ENCODE data around the gene CPVL. TPM values are rescaled to one million over a fixed set of nuclear protein-coding genes. Genes with fewer than 3 reads are reported as not detected.

CPVL gene
- total RNA-seq, 1 experiment from 2014 or later = 10.3 TPM

DNA sequence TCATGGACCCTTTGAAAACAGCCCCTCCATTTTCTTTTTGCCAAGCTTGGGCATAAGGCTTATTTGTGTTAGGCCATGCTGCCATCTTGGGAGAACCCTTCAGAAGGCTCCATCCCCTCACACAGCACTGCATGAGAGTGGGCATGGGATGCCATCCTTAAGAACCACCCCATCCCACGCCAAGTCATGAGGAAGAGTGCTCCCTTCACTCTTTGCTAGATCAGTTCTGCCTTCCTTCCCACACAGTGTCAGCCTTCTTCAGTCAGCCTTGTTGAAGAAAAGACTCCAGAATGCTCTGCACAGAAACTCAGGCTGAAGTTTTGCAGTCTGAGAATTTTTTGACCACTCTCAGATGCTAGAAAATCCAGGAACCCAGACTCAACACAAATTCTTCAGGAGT, 32.8 kb upstream of the CPVL start:
- ATAC-seq (no peak), DNase-seq (ENCODE audit: low read depth, low spot score) (no peak)
- Histone ChIP-seq H3K9me3 (ENCODE audit: control insufficient read depth in 1 of 2, insufficient read depth in 1 of 2, low read depth in 1 of 2, low read length in 2 of 2) (no peaks in the 10 kb centered on the region), H3K27ac (ENCODE audit: low read depth, low read length) (no peak overlapping the region), H3K9ac (ENCODE audit: low read length) (no peak overlapping the region), H3K4me1 (ENCODE audit: control insufficient read depth in 1 of 2, insufficient read depth in 2 of 2, low read length in 2 of 2) (no peaks in the 10 kb centered on the region), H2AFZ (ENCODE audit: low read depth, low read length, poor library complexity, severe bottlenecking) (no peak overlapping the region), H3K79me2 (ENCODE audit: insufficient read depth, low read length) (no peaks in the 10 kb centered on the region), H3K9me2 (ENCODE audit: insufficient read depth) (no peaks in the 10 kb centered on the region), H3K4me2 (ENCODE audit: low read length) (no peak overlapping the region), H3K4me3 (replicated peaks in 1 of 2; ENCODE audit: low read depth in 1 of 2, low read length in 2 of 2) (no peak overlapping the region), H4K20me1 (ENCODE audit: insufficient read depth) (no peaks in the 10 kb centered on the region), H3K27me3 (ENCODE audit: insufficient read depth, low read length) (no peaks in the 10 kb centered on the region), H3K36me3 (ENCODE audit: control insufficient read depth in 1 of 2, insufficient read depth in 2 of 2, low read length in 2 of 2) (no peaks in the 10 kb centered on the region)
- POLR2A ChIA-PET = no interaction called here
- BruUV-seq (replicated peaks) = no TSS peak
- CTCF ChIA-PET = interaction anchor here (3.0 kb wide), 1 partner anchor 11 kb away, joined by 14 read pairs; no protein-coding TSS in a partner anchor
- TF ChIP-seq, protein P1, sequence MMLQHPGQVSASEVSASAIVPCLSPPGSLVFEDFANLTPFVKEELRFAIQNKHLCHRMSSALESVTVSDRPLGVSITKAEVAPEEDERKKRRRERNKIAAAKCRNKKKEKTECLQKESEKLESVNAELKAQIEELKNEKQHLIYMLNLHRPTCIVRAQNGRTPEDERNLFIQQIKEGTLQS (IDR thresholded peaks at IDR 0.05) = no peak
- TF ChIP-seq POLR2AphosphoS5 (IDR thresholded peaks at IDR 0.05; ENCODE audit: low read depth, low read length) (no peak), SP1 (IDR thresholded peaks at IDR 0.05; ENCODE audit: low read depth) (no peak), POLR2A (IDR thresholded peaks at IDR 0.05; ENCODE audit: borderline replicate concordance, extremely low read depth, insufficient read depth, insufficient read length) (no peak), EZH2phosphoT487 (IDR thresholded peaks at IDR 0.05; ENCODE audit: borderline replicate concordance) (no peak), JUND (IDR thresholded peaks at IDR 0.05) (no peak), SRF (IDR thresholded peaks at IDR 0.05; ENCODE audit: low read depth) (no peak), ZNF274 (IDR thresholded peaks at IDR 0.05; ENCODE audit: low read depth, low read length) (no peak), RAD21 (IDR thresholded peaks at IDR 0.05; ENCODE audit: low read depth) (no peak), CEBPB (IDR thresholded peaks at IDR 0.05; ENCODE audit: low read depth) (no peak), EZH2 (IDR thresholded peaks at IDR 0.05) (no peak), SIN3A (IDR thresholded peaks at IDR 0.05; ENCODE audit: low read depth) (no peak), CBX3 (IDR thresholded peaks at IDR 0.05; ENCODE audit: low read depth) (no peak), YY1 (IDR thresholded peaks at IDR 0.05; ENCODE audit: extremely low read depth, insufficient replicate concordance, low read depth, low read length) (no peak)
- TF ChIP-seq, protein P2, sequence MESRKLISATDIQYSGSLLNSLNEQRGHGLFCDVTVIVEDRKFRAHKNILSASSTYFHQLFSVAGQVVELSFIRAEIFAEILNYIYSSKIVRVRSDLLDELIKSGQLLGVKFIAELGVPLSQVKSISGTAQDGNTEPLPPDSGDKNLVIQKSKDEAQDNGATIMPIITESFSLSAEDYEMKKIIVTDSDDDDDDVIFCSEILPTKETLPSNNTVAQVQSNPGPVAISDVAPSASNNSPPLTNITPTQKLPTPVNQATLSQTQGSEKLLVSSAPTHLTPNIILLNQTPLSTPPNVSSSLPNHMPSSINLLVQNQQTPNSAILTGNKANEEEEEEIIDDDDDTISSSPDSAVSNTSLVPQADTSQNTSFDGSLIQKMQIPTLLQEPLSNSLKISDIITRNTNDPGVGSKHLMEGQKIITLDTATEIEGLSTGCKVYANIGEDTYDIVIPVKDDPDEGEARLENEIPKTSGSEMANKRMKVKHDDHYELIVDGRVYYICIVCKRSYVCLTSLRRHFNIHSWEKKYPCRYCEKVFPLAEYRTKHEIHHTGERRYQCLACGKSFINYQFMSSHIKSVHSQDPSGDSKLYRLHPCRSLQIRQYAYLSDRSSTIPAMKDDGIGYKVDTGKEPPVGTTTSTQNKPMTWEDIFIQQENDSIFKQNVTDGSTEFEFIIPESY (IDR thresholded peaks at IDR 0.05; ENCODE audit: extremely low read depth, insufficient replicate concordance, low read length) = no peak
- TF ChIP-seq, protein P3, sequence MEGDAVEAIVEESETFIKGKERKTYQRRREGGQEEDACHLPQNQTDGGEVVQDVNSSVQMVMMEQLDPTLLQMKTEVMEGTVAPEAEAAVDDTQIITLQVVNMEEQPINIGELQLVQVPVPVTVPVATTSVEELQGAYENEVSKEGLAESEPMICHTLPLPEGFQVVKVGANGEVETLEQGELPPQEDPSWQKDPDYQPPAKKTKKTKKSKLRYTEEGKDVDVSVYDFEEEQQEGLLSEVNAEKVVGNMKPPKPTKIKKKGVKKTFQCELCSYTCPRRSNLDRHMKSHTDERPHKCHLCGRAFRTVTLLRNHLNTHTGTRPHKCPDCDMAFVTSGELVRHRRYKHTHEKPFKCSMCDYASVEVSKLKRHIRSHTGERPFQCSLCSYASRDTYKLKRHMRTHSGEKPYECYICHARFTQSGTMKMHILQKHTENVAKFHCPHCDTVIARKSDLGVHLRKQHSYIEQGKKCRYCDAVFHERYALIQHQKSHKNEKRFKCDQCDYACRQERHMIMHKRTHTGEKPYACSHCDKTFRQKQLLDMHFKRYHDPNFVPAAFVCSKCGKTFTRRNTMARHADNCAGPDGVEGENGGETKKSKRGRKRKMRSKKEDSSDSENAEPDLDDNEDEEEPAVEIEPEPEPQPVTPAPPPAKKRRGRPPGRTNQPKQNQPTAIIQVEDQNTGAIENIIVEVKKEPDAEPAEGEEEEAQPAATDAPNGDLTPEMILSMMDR (IDR thresholded peaks at IDR 0.05 in 2 of 3, conservative IDR thresholded peaks at IDR 0.05 in 1 of 3; ENCODE audit: borderline replicate concordance in 1 of 3, insufficient read depth in 1 of 3, low read depth in 2 of 3, low read length in 2 of 3) = no peak
- RAD21 ChIA-PET (ENCODE audit: low non-redundant PET in 1 of 2, low total read pairs in 2 of 2, uncharacterized antibody in 2 of 2, unreplicated experiment in 2 of 2) = no interaction called here
- intact Hi-C loops (cut with micrococcal nuclease) = no loop called here
